Panc1 (cell line): Measurements from ENCODE around the gene SFTA2.

Experiments used
- POLR2AphosphoS5 ChIP-seq: IDR thresholded peaks from 2 replicates; pipeline ENCODE4 v1.6.1; 2012; ENCODE audit warnings: mild to moderate bottlenecking, low read depth, low read length, moderate library complexity
- SIN3A ChIP-seq: IDR thresholded peaks from 2 replicates; pipeline ENCODE4 v1.6.1; 2012; ENCODE audit warnings: low read depth, mild to moderate bottlenecking, low read length, moderate library complexity, borderline replicate concordance; ENCODE audit not compliant: insufficient read depth
- TCF7L2 ChIP-seq: IDR thresholded peaks from 2 replicates; pipeline ENCODE4 v1.6.1; 2011; ENCODE audit warnings: mild to moderate bottlenecking, low read depth, low read length, inconsistent platforms
- TF ChIP-seq, protein P1 (sequence below): fragments of 450-650 bp; IDR thresholded peaks from 2 replicates; pipeline ENCODE4 v1.5.1; 2017; ENCODE audit warnings: mild to moderate bottlenecking
- TF ChIP-seq, protein P2 (sequence below), 2 experiments: IDR thresholded peaks; 2 replicates each; pipeline ENCODE4 v1.6.1; 2011 to 2012; ENCODE audit warnings: low read depth in 2 of 2, control low read depth in 1 of 2, low read length in 1 of 2, mild to moderate bottlenecking in 1 of 2, moderate library complexity in 1 of 2; ENCODE audit not compliant: insufficient read depth in 1 of 2

DNA sequence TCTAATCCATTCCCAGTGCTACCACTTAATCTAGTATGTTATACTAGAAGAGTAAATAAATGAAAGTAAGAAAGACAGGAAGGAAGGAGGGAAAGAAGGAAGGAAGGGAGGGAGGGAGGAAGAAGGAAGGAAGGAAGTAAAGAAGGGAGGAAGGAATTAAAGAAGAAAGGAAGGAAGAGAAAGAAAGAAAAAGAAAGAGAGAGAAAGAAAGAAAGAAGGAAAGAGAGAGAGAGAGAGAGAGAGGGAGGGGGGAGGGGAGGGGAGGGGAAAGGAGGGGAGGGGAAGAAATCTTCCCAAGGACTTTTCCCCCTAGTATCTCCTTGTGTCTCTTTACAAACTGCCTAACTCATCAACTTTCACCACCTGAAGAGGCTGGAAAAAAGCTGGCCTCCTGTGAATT lies 30.7 kb upstream of the SFTA2 start:
- TF ChIP-seq, protein P1, sequence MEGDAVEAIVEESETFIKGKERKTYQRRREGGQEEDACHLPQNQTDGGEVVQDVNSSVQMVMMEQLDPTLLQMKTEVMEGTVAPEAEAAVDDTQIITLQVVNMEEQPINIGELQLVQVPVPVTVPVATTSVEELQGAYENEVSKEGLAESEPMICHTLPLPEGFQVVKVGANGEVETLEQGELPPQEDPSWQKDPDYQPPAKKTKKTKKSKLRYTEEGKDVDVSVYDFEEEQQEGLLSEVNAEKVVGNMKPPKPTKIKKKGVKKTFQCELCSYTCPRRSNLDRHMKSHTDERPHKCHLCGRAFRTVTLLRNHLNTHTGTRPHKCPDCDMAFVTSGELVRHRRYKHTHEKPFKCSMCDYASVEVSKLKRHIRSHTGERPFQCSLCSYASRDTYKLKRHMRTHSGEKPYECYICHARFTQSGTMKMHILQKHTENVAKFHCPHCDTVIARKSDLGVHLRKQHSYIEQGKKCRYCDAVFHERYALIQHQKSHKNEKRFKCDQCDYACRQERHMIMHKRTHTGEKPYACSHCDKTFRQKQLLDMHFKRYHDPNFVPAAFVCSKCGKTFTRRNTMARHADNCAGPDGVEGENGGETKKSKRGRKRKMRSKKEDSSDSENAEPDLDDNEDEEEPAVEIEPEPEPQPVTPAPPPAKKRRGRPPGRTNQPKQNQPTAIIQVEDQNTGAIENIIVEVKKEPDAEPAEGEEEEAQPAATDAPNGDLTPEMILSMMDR, result no peak
- TF ChIP-seq, protein P2, sequence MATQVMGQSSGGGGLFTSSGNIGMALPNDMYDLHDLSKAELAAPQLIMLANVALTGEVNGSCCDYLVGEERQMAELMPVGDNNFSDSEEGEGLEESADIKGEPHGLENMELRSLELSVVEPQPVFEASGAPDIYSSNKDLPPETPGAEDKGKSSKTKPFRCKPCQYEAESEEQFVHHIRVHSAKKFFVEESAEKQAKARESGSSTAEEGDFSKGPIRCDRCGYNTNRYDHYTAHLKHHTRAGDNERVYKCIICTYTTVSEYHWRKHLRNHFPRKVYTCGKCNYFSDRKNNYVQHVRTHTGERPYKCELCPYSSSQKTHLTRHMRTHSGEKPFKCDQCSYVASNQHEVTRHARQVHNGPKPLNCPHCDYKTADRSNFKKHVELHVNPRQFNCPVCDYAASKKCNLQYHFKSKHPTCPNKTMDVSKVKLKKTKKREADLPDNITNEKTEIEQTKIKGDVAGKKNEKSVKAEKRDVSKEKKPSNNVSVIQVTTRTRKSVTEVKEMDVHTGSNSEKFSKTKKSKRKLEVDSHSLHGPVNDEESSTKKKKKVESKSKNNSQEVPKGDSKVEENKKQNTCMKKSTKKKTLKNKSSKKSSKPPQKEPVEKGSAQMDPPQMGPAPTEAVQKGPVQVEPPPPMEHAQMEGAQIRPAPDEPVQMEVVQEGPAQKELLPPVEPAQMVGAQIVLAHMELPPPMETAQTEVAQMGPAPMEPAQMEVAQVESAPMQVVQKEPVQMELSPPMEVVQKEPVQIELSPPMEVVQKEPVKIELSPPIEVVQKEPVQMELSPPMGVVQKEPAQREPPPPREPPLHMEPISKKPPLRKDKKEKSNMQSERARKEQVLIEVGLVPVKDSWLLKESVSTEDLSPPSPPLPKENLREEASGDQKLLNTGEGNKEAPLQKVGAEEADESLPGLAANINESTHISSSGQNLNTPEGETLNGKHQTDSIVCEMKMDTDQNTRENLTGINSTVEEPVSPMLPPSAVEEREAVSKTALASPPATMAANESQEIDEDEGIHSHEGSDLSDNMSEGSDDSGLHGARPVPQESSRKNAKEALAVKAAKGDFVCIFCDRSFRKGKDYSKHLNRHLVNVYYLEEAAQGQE (IDR thresholded peaks at IDR 0.05; ENCODE audit: insufficient read depth in 1 of 2, low read depth in 2 of 2, low read length in 1 of 2), result no peak
- TF ChIP-seq POLR2AphosphoS5, result no peak
- no peak for TF ChIP-seq SIN3A
- TF ChIP-seq TCF7L2, result no peak
